Frontal cortex (tissue), 4 donors: Measurements from ENCODE around the gene DOCK9. TPM values are rescaled to one million over a fixed set of nuclear protein-coding genes. Genes with fewer than 3 reads are reported as not detected.

Experiments
- DNase-seq, 2 donors: peaks; one replicate each; pipeline ENCODE4 v3.0.0; 2012; ENCODE audit warnings: low spot score in 2 of 2
- FAIRE-seq: peaks from 2 replicates; lab custom pipeline; 2012; peaks lifted over from hg19 to GRCh38; lab: Jason Lieb, UNC
- total RNA-seq: library from RNA; depleted of rRNA; stranded (reverse); fragments of >200 nt; gene quantifications from one replicate; pipeline ENCODE4 v1.2.3, GENCODE V29; 2014
- donor health status: control.
- donor health status: control.
- donor health status: control.

The DOCK9 gene, protein sequence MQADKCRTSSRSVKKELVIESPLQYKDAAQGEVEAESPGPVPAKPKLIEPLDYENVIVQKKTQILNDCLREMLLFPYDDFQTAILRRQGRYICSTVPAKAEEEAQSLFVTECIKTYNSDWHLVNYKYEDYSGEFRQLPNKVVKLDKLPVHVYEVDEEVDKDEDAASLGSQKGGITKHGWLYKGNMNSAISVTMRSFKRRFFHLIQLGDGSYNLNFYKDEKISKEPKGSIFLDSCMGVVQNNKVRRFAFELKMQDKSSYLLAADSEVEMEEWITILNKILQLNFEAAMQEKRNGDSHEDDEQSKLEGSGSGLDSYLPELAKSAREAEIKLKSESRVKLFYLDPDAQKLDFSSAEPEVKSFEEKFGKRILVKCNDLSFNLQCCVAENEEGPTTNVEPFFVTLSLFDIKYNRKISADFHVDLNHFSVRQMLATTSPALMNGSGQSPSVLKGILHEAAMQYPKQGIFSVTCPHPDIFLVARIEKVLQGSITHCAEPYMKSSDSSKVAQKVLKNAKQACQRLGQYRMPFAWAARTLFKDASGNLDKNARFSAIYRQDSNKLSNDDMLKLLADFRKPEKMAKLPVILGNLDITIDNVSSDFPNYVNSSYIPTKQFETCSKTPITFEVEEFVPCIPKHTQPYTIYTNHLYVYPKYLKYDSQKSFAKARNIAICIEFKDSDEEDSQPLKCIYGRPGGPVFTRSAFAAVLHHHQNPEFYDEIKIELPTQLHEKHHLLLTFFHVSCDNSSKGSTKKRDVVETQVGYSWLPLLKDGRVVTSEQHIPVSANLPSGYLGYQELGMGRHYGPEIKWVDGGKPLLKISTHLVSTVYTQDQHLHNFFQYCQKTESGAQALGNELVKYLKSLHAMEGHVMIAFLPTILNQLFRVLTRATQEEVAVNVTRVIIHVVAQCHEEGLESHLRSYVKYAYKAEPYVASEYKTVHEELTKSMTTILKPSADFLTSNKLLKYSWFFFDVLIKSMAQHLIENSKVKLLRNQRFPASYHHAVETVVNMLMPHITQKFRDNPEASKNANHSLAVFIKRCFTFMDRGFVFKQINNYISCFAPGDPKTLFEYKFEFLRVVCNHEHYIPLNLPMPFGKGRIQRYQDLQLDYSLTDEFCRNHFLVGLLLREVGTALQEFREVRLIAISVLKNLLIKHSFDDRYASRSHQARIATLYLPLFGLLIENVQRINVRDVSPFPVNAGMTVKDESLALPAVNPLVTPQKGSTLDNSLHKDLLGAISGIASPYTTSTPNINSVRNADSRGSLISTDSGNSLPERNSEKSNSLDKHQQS (N-terminal part only)
- total RNA-seq: 162 TPM

DNA sequence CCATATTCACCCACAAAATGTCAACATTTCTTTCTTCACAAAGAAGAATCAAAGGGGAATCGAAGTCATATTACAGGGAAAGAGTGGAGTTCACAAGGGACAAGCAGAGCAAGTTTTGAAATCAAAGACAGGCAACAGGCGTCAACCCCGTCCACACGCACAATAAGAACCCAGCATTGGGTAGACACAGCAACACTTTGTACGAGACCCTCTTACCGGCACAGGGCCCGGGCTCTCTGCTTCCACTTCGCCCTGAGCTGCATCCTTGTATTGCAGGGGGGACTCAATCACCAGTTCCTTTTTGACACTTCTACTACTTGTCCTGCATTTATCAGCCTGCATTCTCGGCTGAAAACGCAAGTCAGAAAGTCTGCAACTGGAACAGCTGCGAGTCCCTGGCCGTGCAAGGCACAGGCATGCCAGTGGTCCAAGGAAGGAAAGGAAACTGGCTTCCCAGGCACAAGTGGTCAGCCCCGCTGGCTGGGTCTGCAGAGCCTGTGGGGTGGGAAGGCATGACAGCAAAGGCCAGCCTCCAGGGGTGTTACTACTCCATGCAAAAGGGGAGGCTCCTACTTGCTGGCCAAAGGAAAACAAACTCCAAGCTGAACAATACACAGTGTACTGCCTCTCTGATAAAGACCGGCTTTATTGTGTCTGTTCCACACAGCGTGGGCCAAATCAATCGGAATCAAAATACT is at the start of gene DOCK9:
DOCK9 (minus strand) TSS at position 497 of the 698 bp plus-strand sequence; CDS start at position 342, 155 bp downstream.
- DNase-seq: peak; percentile 43 to 44
- FAIRE-seq: no peak

DNA sequence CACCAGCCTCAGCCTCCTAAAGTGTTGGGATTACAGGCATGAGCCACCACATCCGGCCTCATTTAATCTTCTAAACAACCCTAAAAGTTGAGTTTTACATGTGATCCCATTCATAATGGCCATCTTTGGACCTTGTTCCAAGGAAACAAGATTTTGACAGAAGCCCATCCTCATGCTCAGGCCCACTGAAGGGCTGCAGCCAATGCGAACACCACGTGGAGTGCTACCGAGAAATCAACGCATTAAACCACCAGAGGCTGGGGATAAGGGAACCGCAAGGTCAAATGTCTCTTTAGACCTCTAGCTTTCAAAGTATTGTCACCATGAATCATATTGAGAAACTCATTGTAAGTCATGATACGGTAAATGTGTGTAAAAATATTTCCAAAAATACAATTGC is 49.4 kb upstream of the DOCK9 start:
- no peak for FAIRE-seq
- no peak for DNase-seq

DNA sequence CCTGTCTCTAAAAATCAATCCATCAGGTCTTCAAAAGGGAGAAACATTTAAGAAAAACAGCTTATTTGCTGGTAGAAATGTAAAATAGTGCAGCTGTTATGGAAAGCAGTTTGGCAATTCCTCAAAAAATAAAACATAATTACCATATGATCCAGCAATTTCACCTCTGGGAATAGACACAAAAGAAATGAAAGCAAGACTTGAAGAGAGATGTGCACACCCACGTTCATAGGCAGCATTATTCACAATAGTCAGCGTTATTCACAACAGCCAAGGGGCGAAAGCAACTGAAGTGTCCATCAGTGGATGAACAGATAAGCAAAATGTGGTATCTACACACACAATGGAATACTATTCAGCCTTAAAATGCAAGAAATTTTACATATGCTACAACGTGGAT is 45.1 kb upstream of the DOCK9 start:
- FAIRE-seq (no peak), DNase-seq (no peak)

DNA sequence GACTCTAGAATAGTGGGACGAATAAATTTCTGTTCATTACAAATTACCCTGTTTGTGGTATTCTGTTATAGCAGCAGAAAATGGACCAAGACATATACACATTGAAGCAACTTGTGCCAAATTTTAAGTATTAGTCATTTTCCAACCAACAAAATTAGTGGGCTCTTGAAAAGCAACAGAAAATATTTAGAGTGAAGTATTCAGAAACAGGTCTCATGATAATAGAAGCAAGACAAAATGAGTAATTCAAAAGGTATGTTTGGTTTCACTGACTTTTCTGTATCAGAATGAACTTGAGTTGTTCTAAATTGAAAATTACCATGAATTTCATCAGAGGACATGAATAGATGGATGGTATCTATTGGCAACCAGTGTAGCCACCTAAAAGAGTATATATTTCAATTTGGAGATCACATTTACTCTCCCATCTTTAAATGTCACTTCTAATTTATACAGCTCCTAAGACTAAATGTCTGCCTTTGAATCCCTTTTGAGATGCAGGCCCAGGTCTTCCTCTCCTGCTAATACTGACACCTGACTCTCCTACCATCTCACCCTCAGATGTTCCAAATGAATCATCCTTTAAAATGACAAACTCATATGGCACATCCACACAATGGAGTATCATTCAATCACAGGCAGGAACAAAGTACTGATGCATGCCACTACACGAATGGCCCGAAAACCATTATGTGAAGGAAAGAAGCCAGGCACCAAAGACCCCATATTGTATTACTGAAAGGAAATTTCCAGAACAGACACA is 40.7 kb upstream of the DOCK9 start:
- no peak for FAIRE-seq
- DNase-seq: no peak

DNA sequence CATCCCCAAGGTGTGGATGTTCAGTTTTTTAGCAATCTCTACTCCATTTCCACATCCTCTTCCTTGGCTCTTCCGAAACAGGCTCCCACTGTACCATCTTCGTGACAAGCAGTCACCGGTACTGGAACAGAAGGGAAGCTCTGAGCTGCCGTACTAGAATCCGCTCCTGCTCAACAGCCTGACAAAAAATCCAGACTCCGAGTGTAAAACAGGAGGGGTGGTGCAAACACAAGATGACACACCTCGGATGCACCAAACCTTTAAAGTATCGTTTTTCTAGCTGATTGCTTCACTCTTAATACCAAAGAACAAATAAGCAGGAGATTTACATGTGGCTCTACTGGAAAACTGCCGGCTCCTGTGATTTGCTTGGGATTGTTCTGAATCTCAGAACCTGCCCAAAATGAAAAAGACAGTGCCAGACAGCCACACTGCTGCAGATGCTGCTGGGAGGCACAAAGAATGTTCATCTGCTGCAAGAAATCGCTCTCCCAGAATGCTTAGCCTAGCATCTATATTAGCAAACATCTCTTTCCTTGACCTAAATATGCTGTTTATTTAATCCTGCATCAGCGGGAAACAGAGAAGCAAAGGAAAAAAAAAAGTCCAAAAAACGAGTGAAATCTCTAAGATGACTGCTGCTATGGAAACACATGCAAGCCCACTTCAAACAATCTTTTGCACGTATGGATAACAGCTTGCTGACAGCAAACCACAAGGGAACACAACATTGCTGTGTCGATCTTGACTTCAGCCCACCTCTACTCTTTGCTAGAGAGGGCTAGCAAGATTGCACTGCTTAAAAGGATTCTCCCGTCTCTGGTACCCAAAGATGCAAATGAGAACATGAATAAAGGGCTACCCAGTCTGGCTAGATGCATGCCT is 38.0 kb upstream of the DOCK9 start:
- no peak for DNase-seq
- no peak for FAIRE-seq

DNA sequence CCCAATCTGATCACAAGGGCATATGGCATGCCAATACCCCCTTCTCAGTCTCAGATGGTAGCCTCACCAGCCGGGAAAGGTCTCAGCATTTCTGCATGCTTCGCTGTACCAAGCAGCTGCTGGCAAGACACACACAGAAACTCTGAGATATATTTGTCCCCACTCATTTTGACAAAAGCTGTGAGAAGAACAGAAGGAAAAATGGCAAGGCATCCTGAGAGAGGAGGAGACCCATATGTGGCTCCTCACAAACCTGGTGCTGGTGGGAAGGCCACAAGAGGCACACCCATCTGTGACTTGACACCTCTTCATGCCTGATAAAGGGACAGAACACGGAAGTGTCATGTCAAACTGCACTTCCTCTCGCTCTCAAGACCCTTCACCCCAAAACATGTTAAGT is 36.7 kb upstream of the DOCK9 start:
- no peak for FAIRE-seq
- no peak for DNase-seq

DNA sequence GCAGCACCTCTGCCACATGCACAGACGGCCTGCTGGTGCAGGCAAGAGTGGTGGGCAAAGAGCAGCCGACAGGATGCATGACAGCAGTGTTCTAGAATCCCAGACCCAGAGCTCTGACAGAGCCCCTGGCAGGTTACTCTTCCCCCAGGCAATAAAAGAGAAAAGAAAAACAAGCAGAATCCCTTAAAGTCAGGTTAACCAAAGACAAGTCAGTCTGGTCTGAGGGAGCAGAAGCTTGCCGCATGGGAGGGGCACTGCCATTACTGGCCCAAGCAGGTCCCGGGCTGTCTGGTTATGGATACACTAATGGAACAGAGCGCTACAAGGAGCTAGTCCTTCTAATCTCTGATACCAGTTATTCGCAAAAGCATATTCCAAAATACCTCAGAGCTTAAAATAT is 36.1 kb upstream of the DOCK9 start:
- FAIRE-seq: no peak

DNA sequence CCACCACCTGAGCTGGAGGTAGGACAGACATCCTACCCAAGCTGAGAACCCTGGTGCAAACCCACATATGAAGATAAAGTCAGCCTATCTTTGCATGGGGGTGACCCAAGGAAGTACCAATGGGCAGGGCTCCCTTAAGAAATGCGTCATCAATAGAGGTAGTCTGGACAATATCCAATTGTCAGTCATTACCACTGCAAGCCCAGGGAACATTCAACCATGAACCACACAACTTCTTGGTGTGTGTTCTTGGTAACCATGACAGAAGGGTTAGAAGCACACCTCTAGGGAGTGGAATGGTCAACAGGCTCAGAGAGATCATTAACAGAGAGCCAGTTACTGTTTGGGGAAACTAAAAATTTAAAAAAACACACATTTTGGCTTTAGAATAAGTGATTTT is 34.7 kb upstream of the DOCK9 start:
- DNase-seq (no peak), FAIRE-seq (no peak)

More for the DNA sequence above, 36.1 kb upstream of the DOCK9 start:
- no peak for DNase-seq

DNA sequence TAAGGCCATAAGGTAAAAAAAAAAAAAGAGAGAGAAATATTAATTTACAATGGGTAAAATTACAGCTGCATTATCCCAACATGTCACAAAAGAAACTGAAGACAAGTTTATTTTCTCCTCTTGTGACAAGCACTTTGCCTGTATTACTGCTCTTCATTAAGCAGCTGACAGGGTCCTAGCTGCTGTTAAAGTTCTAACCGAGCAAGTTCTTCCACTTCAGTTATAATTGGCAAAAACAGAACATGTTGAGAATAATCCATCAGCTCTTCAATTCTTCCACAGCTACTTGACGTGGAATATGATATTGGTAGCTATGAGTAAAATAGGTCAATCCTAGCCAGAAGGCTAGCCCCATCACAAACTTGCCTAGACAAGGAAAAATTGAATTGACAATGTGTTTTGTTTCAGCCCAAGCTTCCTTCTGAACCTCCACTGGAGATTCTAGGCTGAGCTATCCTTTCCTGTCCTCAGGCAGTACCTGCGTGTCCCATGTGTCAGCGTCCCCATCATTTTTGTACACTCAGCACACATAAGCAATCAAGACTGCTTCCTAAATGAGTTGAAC is 32.2 kb upstream of the DOCK9 start:
- DNase-seq (no peak), FAIRE-seq (no peak)

DNA sequence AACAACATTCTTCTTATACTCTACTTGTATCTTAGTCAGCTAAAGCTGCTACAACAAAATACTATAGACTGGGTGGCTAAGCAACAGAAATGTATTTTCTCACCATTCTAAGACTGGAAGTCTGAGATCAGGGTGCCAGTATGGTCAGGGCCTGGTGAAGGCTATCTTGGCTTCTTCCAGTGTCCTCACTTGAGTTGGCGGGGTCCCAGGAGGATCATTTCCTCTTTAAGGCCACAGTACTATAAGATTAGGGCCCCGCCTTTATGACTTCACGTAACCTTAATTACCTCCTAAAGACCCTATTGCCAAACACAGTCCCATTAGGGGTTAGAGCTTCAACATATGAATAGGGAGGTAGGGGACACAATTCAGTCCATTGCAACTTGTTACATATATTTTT is 30.7 kb upstream of the DOCK9 start:
- no peak for FAIRE-seq
- no peak for DNase-seq

DNA sequence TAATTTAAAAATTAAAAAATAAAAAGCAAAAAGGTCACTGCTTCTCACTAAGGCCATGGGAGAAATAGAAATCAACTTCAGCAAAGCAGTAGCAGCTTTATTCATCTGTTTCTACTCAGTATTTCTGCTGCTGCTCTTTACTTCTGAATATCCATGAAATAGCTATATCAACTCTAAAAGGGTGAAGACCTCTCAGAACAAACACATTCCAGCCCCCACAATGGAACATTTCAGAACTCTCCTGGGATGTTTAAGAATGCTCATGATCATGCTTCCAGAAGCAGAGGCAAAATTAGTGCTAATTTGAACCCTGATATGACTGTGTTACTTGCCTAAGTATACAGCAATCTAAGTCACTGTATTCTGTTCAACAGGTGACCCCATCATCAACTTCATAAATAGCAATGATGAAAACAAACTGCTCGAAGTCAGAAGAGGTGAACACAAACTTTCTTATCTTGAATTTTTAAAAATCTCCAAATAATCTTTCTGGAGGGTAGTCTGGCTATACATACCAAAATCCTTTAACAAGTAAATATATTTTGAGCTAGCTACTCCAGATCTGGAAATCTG is 29.6 kb upstream of the DOCK9 start:
- DNase-seq (no peak), FAIRE-seq (no peak)

DNA sequence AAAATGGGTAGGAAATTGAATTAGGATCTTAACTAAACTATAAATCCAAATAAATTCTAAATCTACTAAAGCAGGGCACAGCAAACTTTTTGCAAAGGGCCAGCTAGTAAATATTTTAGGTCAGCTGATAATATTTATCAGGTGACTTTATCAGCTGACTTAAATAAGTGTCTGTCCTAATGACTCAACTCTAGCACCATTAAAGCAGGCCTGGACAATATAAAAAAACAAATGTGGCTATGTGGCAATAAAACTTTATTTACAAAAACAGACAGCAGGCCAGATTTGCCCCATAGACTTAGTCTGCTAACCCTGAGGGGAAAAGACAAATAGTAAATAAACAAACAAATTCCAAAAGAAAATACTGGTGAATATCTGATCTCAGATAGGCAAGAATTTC is 27.7 kb upstream of the DOCK9 start:
- no peak for DNase-seq
- no peak for FAIRE-seq

DNA sequence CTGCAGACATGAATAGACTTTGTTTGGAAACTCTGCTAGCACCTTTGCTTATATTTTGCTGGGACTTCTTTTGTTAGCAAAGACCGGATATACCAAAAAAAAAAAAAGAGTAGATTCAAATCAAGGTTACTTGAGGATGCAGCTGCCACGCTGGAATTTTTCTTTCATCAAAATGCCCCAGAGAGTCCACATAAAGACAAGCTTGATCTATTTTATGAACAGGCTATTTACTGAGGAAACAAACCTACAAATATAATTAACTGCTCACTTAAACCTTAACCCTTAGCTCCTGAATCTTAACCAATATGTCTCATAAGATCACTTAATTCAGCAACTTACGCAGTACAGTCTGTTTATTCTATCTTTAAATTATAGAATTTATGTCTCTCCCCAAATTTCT is 27.1 kb upstream of the DOCK9 start:
- FAIRE-seq (no peak), DNase-seq (no peak)

DNA sequence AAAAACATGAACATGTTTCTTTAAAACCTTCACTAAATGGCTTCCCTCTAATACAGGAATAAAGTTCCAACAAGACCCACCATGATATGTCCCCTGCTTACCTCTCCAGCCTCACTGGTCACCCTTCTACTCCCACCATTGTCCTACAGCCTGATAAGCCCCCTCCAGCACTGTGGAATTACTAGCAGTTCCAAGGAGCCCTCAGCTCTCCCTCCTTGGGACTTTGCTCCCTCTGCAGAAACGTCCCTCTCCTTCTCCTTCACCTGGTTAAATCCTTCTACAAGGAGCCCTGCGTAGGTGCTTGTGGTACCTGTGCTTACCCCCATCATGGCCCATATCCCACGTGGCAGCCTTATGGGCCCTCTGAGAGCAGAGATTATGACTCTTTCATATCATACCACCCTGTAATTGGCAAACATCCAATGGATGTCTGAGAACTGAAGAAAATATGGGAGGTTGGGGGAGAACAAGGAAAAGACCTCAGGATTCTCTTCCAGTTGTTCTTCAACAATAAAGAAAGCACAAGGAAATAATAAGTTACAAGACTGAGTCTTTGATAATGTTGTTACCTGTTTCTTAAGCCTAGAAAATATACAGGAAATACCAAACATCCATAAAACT is 26.1 kb upstream of the DOCK9 start:
- FAIRE-seq: no peak
- DNase-seq: no peak

DNA sequence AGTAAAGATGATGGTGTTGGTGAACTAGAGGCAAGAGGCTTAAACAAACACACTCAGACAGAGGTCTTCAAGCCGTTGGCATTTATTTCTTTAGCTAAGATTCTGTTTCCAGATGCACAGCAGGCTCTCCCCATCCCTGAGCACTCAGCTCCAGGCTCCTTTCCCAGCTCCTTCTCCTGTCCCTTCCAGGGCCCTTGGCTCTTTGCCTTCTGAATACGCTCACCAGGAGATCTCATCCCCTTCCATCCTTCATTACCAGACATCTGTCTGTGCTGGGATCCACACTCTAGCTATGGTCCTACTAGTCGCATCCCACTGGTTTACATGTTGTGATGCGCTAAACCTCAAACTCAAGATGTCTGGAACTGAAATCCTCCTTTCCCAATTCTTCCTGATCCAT is 25.3 kb upstream of the DOCK9 start:
- FAIRE-seq: no peak
- no peak for DNase-seq

DNA sequence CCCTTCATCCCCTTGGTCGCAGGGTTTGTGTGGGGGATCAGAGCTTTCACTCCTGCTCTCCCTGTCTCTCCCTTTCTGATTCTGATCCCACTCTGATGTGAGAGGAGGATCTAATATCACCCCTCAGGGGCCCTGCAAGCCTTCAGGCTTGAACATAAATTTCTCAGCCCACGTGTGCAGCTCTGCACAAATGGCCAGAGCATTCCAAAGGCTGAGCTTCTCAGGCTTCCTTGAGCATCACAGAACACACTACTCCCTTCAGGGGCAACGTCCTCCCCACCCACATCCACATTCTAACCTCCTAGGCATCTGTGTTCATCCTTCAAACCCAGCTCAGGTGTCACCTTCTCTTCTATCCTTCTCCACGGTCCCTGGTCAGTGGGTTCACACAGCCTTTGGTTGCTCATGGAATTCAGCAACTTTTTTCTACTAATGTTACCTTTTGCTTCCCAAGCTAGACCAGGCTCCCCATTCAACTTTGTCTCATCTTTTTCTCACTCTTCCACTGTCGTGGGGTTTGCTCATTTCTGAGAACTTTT is 24.4 kb upstream of the DOCK9 start:
- FAIRE-seq (no peak), DNase-seq (no peak)

DNA sequence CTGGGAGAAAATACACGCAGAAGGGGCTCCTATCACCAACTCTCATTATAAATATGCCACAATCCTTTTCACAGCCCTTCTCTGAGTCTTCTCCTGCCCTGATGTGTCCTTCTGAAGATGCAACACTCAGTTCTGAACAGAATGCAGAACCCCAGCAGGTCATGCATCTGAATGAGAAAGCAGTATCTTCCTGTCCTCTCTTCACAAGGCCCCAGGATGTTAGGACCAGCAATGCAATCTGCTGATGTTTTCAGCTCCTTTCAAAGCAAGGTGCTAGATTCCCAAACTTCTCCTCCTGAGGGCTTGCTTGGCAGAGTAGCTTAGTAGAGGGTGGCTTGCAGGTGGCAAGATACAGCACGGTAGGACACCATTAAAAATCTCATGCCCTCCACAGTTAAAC is 22.3 kb upstream of the DOCK9 start:
- DNase-seq (no peak), FAIRE-seq (no peak)
